Measurements from ENCODE around the gene ANK3.

Gene ANK3

DNA sequence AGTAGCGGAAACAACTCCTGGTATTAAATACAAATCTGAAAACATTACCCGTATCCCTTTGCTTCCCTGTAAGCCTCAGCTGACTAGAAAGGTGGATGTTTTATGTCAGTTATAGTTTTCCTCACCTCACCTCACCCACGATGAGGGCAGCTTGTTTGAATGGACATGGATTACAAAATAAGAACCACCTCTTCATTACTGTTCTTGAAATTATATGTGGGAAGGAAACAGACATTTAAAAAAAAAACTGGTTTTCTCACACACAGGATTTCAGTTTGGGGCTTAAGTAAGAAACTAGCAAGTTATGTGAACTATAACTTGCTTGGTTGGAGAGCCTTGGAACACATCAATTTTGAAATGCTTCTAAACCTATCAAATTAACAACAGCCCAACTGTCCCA lies 250.4 kb downstream of the ANK3 start:
- no peak for DNase-seq (ENCODE audit: low read depth, low spot score)

DNA sequence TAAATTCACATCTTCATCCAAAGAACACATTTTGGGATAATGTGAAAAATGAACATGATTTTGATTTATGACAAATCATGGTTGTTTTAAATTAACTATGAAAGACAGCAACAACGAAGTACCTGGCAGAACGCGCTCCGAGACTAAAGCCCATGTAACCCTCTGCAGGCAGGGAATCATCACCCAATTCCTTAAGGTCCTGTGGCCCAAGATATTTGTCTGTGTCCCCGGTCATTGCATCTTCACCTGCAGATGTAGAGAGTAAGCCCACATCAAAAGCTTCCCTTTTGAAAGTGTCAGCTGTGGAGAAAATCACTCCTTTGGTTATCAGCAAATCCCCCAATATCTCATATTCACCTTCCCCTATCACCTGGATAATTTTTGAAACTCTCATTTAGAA lies 250.8 kb downstream of the ANK3 start:
- DNase-seq (ENCODE audit: low read depth, low spot score) = no peak

DNA sequence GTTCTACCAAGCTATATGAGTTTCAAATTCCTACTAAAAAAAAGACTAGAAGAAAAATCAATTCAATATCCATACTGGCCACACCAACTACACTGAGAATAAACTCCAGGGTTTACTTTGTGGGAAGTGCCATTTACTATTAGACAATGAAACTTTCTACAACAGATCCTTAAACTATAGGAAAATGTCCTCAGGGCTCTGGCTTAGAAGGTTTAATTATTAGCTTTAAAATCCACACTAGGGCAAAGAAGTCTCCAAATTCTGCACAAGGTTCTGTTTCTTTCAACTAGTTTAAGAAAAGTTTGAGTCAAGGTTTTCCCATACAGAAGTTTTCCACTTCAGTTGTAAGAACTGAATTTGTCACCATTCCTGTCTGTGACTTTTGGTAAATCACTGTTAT lies 251.6 kb downstream of the ANK3 start:
- no peak for DNase-seq (ENCODE audit: low read depth, low spot score)

DNA sequence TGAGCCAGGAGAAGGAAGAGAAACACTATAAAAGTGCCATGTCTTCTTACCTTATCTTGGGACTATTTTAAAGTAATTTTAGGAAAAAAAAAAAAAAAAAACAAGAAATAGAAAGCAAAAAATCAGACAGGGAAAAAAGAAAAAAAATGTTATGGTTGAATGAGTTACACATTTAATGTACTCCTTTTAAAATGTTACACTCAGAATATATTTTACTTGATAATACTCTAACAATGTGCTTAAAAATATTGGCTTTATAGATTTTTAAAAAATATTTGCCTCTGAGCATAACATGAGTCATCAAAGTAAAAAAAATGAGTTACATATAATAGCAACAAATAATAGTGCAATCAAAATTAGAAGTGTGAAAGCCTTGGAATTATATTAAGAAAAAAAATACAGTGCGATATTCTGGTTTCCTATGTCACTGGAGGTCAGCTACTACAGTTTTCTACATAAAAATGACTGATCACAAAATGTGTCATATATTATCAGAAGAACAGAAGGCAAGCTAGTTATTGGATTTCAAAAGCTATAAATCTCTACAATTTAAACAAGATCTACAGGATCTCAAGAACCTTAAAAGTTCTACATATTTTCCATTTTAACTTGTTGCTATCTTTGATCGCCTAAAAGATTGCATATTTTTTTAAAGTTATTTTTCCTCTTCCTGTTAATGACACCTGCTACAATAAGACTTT lies 252.2 kb downstream of the ANK3 start:
- DNase-seq (ENCODE audit: low read depth, low spot score) = no peak

DNA sequence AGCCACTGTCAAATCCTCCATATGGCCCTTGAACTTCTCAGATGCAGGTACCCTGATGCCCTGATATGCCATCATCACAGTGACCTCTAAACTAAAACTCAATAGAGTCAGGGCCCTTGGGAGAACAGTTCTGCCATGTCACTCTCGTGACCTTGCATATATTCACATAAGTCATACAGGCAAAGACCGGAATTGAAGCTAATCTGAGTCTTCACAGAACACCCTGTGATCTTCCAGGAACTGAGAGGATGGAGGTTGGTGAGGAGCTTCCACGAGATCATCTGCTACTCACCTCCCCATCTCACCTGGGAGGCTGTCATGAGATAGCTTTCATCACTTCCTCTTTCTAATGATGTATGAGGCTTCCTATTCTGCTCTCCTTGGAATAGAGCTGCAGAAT lies 254.7 kb downstream of the ANK3 start:
- no peak for DNase-seq (ENCODE audit: low read depth, low spot score)

DNA sequence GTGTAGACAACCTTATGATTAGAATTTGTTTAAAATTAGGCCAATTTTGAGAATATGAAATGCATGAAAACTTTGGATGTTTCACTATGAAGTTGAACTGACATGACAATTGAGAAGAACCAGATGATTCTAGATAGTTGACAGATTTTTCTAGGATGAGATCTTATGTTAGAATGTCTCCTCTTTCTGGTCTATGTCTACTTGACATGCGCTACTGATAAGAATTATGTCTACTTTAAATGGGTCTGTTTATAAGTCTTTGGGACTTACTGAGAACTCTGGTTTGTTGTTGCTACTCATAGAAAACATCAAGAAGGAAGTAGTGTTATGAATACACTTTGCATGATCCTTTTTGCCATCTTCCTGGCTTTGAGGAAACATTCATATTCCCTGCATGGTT lies 255.1 kb downstream of the ANK3 start:
- no peak for DNase-seq (ENCODE audit: low read depth, low spot score)

DNA sequence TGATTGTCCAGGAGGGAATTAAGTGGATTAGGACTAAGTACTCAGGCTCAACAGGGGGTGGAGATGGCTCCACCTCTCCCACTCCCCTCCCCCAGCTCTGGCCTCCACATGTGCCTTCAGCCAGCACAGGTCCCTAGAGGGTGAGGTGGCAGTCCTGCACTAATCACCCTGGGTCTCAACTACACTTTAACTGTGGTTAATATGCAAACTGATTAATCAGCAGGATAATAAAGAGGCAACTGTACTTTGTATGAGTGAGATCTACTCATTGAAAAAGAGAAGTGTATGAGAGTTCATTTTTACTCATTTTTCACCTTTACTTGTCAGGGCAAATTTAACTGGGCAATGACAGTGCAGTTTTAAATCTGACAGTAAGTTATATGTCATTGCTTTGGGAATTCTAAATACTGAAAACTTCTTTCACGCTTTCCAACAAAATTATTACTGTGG lies 259.5 kb downstream of the ANK3 start:
- no peak for DNase-seq (ENCODE audit: low read depth, low spot score)

DNA sequence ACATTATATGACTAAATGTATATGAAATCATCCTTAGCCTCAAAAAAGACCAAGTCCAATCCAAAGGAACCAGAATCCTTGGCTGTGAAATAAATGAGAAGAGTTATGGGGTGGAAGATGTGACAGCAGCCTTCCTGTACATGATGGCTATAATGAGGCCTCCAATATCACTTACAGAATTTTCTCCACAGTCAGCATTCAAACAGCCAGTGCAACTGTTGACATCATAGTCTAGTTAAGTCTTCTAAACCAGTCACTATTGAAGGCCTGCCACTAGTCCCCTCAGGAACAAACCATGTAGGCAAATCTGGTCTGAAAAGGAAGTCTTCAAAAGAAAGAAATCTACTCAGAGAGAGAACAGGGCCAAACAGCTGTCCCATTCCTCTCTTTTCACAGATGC lies 263.8 kb downstream of the ANK3 start:
- DNase-seq (ENCODE audit: low read depth, low spot score) = no peak

DNA sequence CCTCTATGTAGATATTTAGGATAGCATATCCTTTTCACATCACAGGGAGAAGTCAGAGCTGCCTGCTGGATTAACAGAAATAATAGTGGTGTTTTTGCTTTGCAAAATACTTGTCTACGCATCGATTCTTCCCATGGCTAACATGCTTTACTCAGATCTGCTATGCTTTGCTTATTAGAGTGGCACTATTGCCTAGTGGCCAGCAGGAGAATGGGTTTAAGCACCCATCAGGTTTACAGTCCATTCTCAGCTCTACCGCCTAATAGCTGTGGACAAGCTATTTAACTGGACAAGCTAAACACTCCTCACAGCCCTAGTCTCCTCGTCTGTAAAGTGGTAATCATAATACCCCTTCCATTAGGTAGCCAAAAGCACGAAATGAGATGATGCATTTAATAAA lies 265.1 kb downstream of the ANK3 start:
- DNase-seq (ENCODE audit: low read depth, low spot score) = no peak

DNA sequence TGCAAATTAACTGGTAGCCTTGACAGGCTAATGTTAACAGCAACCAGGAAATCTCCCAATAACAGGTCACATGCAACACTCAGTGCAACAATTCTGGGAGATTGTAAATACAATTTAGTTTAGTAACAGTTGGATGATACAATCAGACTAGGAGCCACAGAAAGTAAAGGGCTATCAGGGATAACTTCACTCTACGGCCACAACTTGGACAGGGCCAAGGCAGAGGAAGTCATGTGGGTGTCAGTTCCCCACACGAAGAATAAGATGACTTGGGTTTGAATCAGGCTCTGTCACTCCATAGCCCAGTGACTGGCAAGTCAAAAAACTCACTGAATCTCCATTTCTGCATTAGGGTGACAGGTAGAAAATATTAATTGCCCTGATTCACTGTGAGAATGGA lies 266.0 kb downstream of the ANK3 start:
- DNase-seq (ENCODE audit: low read depth, low spot score) = no peak

DNA sequence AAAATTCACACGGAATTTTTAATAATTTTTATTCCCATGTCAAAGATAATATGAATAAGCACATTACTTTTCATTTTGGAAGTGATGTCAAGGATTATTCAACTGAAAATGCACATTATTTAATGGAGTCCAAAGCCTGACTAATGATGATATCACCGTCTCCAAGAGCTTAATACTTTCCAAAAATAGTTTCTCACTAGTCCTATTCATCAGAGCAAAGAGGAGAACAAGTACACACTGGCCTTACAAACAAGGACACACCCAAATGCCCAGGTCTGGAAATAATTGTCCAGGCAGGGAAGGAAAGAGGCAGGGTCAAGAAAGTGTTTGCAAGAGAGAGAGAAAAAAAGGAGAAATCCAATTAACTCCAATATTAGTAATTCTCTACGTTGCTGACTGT lies 266.5 kb downstream of the ANK3 start:
- DNase-seq (ENCODE audit: low read depth, low spot score) = no peak

DNA sequence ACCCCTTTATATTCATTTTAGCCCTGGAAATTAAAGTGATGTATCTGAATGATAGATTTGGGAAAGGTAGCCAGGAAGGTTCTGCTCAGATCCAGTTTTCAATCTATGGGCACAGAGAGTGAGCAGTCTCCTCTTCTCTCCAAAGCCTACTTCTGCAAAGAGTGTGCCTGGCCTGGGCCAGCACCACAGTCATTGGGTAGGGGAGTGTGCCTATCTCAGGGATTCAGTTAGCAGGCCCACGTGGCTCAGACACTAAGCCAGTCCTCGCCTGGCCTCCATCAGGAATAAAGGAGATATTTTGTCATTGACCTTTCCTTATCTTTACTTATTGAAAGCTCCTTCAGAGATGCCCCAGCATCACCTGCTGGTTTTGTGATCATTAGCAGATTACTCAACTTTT lies 267.5 kb downstream of the ANK3 start:
- no peak for DNase-seq (ENCODE audit: low read depth, low spot score)

DNA sequence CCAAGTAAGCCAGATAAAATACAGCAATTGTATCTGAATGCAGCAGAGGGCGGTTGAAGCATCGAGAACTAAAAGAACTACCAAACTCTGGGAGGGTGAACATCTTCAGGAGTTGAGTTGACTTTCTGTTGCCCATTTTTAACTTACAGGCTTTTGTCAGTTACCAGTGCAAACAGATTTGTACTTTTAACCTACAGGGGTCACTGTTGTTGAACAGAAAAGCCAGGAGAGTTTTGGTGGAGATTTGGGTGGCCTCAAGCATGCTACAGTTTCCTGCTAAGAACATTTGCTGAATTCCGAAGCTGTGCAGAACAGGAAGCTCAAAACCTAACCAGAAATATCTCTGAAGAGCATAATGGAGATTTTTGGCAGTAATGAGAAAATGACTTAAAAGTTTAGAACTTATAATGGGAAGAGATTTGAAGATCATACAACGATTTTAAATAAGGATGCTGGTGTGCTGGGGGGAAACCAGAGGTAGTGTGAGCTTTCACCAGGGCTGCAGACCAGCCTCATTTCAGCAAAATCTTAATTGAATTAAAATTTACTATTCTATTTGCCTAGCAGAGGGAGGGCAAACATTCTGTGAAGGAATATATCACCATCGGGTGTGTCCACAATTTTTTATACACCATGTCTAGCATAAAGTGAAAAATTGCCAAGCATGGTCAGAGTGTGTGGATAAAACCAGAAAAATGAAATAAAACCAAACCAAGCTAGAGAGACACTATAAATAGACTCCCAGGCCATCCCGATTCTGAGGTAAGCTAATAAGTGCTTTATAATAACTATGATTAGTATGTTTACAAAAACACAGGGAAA lies 274.7 kb downstream of the ANK3 start:
- DNase-seq (ENCODE audit: low read depth, low spot score) = no peak

DNA sequence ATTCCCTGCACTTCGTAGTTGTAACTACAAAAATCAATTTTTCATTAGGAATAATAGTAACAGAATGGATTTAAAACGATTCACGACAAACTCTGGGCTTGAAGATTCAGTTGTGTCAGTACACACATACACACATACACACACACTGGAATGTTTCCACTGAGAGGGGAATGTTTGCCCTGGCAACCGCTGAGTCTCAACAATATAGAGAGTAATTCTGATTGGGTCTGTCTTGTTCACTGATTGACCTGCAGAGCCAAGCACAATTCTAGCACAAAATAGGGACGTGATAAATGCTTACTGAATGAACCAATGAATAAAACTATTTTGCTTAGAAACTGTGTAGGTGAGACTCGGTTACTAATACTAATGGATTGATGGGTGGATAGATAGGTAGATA lies 278.9 kb downstream of the ANK3 start:
- DNase-seq (ENCODE audit: low read depth, low spot score) = no peak

DNA sequence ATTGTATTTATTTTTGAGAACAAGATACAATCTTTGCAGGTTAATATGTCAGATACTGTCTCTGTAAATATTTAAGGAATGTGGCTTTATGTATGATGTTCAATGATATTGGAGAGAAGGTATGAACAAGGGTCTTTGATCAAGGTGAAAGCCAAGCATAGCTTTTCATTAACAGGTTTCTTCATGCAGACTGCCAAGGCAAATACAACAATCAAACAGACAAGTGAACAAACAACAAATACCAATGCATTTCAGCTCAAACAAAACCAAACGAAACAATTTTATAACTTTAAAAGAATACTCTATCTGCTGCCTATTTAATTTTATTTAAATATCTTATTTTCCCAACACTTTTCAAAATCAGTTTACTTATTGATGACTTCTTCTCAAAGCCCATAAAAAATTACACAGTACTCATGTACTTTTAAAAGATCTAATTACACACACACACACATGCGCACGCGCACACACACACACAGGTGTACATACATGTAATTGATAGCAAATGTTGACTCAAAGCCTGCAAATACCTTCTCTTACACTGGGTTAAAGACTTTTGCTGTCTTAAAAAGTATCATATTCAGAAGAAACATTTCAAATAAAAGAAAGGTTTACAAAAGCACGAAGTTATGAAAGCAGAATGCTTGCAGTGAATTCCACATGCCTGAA lies 282.2 kb downstream of the ANK3 start:
- no peak for DNase-seq (ENCODE audit: low read depth, low spot score)

DNA sequence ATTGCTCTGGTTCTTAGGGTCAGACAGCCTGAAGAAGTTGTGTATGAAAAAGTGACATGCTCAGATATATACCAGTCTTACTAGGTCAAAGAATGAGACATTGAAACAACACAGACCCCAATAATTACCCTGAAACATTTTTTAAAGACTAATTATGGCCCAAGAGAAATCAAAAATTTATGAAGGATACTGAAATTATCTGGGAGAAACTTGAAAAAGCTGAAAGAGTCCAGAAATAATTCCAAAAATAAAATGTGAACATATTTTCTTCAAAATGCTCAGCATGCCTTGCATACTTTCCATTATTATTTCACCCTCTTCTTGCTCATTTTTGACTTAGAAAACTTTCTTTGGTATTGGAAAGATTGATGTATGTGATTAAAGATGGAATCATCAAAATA lies 284.4 kb downstream of the ANK3 start:
- no peak for DNase-seq (ENCODE audit: low read depth, low spot score)

DNA sequence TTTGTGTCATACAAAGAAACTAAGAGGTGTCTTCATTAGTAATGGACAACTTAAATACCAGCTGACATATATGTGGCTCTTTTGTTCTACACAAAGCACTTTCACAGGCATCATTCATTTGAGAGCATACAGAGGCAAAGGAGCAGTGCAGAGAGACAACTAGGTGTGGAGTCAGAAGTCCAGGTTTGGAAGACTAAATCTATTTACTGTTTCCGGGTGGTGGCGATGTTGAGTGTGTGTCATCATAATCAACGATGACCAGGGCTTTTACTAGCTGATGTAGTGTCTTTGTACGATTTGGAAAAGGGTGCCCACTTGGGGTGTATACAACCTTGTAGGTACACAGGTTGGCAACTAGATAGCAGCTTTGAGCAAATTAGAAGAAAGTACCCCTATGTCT lies 287.9 kb downstream of the ANK3 start:
- no peak for DNase-seq (ENCODE audit: low read depth, low spot score)

DNA sequence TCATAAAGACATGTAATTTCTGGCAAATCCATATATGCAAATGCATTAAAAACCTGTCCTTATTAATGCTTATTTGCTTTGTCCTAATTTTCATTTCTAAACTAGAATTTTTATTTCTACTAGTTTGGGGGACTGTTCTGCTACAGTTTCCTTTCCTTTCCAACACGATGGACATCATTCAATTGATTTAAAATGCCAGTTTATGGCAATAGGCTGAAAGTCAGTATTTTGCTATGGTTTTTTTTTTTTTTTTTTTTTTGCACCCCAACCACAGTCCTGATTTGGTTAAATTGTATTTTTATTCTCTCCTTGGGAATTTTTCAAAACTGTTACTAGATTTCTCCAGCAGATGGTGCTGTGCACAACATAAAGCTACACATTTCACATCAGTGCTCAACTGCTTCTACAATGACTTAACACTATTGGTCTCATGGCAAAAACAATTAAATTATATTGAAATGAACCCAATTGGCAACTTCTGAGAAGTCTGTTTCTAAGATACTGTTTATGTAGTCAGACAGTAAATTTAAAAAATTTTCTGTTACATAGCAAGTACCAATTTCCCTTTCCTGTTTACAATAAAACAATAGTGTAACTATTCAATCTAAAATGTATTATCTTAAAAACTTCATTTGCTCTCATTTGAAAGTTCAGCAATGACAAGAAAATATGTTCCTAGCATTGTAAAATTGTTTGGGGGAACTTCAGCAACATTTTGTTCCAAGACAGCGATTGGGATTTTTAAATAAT lies 289.5 kb downstream of the ANK3 start:
- no peak for DNase-seq (ENCODE audit: low read depth, low spot score)

DNA sequence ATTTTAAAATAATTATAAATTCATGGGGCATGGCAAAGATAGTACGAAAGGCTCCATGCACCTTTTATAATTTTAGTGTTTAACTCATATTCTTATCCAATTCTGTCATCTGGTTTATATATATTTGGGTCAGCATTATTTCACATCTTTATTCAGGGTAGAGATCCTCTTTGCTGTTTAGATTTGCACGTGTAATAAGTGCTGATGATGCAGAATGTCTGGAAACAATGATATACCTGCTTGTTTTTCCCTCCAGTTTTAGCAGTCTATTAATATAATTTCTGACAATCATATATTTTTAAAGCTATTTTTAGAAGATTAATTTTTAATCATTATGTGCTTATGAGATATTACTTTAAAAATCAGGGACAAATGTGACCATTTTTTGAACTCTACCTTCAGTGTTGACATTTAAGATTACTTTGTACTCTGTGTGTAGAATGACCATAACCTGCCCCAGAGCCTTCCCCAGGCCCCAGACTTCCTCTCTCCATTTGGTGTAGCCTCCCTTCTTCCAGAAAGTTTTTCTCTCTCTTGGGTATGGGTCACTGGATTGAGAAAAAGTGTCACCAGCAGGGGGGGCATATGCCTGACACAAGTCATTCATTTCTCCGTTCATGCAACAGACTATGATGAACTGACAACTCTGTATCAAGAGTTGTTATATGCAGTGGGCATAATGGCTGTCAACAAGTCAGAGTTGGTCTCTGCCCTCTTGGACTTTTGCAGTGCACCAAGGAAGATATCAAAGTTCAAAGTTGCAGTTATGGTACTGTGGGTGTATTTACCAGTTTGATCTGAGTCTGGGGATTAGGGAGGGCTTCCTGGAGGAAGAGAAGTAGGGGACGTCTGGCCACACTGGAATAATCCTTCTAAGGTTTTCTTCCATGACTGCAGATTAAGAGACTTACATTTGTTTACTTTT lies 290.7 kb downstream of the ANK3 start:
- no peak for DNase-seq (ENCODE audit: low read depth, low spot score)

DNA sequence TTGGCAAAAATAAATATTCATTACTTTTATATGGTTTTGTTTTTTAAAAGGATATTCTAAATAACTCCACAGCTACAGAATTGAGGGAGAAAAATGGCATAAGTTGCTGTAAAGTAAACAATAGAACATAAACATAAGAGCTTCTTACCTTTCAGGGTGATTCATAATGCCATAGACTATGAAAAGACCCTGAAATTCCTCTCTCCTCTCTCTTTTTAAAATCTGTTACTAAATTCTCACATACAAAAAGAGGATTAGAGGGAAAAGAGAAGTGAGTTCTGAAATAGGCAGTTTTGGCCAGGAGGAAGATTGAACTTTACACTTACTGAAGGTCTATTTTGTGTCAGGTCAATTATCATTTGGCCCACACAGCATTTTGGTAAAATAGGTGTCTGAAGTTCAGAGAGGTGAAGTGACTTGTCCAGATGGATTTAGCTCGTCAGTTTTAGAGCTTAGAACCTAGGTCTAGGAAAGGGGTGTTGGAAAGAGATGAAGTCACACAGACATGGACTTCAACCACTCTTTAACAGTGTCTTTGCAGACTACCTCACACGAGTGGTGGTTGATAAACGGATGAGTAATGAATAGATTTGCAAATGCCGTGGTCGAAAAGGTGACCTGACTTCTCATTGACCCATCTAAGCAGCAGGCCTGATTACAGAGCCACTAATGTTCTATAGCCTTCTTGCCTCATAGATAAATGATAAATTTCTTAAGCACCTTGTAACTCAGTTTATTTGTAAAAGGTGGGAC lies 292.7 kb downstream of the ANK3 start:
- DNase-seq (ENCODE audit: low read depth, low spot score) = no peak
